Glomerular visceral epithelial cell (primary cell): ENCODE data around the gene RABGGTA.

Experiments
- DNase-seq: peaks from one replicate; pipeline ENCODE4 v3.0.0-alpha.2; 2016; ENCODE audit errors: extremely low spot score

The RABGGTA gene

GRCh38 chr14:24300326-24300980, 29.1 kb upstream of the RABGGTA start:
- no peak for DNase-seq

GRCh38 chr14:24299255-24300191, 28.1 kb upstream of the RABGGTA start, which contains the start of the genes DHRS1 and NOP9:
Gene DHRS1 (minus strand): TSS chr14:24299780. CDS start chr14:24299106, 674 bp downstream.
Gene NOP9 (plus strand): TSS chr14:24299850. CDS start chr14:24299955, 105 bp downstream.
- DNase-seq = peak; percentile 87

- peak; percentile 66 for DNase-seq
These were observed 27.5 kb upstream of the RABGGTA start for GRCh38 chr14:24298892-24299254.

DNA sequence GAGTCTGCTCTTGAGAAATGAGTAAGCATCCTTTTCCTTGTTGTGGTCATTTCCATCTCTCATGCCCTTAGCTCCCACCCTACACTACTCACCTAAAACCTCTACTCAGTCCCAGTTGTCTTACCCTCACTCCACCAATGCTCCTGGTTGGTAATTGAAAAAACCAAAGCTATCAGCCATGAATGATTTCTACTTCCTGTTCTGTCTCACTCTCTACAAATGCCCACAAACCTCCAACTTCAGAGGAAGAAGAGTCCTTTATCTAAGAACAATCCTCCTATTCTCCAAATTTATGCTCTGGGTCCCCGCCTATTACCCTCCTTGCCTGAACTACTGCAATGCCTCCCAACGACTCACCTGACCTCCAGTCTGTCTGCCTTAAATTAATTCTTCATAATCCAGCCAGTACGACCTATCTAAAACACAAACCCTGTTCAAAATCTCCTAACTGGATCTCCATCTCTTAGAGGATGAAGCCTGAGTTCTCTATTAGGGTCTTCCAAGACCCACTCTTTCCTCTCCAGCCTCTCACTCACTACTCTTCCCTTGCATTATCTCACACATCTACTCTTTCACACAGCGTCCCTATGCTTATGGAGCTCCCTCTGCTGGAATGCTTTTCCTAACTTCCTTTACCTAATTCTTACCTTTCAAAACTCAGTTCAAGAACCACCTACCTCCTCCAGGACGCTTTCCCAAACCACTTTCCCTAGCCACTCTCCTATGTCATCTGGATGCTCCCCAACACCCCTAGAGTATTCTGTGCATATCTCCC, 26.0 kb upstream of the RABGGTA start:
- DNase-seq = peak; percentile 49

GRCh38 chr14:24296341-24297157, 25.2 kb upstream of the RABGGTA start:
- DNase-seq = peak; percentile 88

DNA sequence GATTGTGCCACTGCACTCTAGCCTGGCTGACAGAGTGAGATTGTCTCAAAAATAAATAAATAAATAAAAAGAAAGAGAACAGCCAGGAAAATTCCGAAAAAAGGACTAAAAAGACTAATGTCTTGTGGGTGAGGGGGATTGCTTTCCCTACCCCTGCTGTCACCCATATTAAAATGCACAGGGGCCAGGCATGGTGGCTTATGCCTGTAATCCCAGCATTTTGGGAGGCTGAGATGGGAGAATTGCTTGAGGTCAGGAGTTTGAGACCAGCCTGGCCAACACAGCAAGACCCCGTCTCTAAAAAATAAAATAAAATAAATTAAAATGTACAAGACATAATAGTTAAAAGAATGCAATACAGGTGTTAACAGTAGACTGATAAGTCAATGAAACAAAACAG, 22.1 kb upstream of the RABGGTA start:
- no peak for DNase-seq

- no peak for DNase-seq
These were observed 20.9 kb upstream of the RABGGTA start for GRCh38 chr14:24292118-24292807.

DNA sequence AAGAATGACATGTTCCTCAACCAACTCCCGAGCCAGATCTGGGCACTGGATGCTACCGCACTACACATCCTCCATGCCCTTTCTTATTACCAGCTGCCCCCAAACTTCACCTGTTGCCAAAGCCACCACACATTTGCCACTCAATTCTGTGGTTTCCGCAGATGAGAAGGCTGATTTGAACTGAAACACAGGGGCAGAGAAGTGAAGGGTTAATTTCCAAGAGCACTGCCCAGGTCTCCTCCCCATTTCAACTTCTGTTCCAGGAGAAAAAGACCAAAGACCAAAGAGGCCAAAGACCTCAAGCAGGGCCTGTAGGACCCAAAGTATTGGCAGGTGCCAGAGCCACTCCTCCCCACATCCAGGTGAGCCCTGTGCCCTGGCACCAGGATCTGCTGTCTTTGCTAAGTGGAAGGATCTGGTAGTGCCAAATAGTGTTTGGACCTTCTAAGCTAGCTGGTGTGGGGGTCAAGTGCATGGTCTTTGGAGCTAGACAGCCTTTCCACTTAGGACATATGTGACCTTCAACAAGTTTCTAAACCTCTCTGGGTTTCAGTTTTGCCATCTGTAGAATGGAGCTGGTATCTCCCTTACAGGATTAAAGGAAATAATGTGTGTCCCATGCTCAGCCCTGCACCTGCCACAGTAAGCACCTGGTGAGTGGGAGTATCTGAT, 20.2 kb upstream of the RABGGTA start:
- DNase-seq = no peak

DNA sequence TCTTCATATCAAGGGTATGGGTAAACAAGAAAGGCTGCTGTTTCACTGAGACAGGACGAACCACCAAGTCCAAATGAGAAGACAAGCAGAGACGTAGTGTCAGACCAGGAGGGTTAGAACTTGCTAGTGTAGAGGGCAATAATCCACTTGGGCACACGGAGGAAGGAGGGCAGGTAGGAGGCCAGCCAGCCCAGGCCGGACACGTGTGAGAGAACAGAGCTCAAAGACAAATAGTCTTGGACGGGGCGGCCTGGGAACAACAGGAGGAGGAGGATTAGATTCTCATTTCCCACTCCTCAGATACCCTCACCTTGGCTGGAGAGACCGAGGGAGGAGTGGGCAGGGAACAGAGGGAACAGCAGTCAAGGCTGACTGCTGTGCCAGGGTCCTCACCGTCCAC, 19.3 kb upstream of the RABGGTA start:
- DNase-seq = no peak

GRCh38 chr14:24289649-24290280, 18.4 kb upstream of the RABGGTA start:
- DNase-seq = no peak

GRCh38 chr14:24286996-24287395, 15.6 kb upstream of the RABGGTA start:
- DNase-seq = no peak

DNA sequence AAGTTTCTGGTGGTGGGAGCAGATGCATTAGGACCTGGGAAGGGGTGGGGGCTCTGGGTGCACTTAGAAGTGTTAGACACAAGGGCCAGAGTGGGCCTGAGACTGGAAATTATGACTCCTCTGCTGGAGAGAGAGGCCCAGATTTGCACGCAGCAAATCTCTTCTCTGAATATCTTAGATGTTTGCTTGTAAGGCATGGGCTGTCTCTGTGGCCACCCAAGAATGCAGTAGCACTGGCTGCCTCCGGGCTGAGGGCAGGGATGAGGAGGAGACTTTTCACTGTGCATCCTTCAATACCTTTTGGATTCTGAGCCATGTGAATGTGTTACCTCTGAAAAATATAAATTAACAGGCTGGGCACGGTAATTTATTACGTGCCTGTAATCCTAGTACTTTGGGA, 14.0 kb upstream of the RABGGTA start:
- no peak for DNase-seq

GRCh38 chr14:24284501-24285035, 13.2 kb upstream of the RABGGTA start:
- DNase-seq = no peak

- no peak for DNase-seq
These were observed 12.5 kb upstream of the RABGGTA start for GRCh38 chr14:24283796-24284460.

- no peak for DNase-seq
These were observed 11.3 kb upstream of the RABGGTA start for GRCh38 chr14:24282736-24283135.

DNA sequence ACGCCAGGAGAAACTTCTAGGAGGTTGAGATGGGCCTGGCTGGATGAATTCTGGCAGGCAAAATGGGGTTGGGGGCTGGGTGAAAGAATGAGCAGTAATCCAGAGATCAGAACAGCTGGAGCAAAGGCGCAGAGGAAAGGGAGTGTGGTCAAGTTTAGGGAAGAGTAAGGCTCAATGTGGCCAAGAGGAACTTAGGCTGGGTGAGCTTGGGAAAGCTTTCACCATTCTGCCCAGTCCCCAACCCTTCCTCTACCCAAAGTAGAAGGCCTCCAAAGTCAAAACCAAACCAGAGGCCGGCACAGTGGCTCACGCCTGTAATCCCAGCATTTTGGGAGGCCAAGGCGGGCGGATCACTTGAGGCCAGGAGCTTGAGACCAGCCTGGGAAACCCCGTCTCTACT, 10.2 kb upstream of the RABGGTA start:
- no peak for DNase-seq

DNA sequence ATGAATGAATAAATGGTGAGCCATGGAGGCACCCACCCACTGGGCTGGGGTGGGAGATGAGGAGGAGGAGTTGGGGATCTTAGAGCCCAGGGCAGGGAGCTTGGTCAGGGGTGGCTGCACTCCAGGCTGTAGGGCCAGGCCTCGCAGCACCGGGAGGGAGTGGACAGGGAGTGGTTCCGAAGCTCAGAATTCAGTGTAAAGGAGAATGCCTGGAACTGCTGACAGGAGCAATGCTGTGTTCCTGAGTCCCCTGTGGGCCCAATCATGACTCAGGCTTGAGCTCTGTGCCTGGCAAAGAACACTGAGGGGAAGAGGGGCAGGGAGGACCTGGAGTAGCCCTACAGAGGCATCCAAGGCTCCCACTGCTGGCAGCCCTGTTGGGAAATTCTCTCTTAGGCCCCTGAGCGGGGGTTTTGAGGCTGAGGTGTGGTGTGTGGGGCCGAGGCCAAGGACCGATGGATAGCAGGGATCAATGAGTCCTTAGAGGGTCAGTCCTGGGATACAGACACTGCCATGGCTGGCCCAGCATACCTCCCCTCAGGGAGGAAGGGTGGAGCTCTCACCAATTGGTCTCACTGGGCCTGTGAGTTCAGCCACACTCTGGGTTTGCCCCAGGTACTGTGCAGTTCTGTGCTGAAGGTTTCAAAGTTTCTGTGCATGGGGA, 9.5 kb upstream of the RABGGTA start:
- no peak for DNase-seq
